HCT116 (cell line): Measurements from ENCODE around the gene PCP4. TPM values are rescaled to one million over a fixed set of nuclear protein-coding genes. Genes with fewer than 3 reads are reported as not detected.

Source experiments
- ATAC-seq: fragments of 200-7000 bp; cut with Tn5 transposase; 2 replicates; pipeline ENCODE4 v1.9.1; 2020; ENCODE audit warnings: mild to moderate bottlenecking, moderate library complexity
- BruUV-seq: library from RNA; stranded (reverse); fragments of 400-500 nt; replicated peaks from 2 replicates; lab custom pipeline; 2021; lab: Mats Ljungman, UMichigan
- CTCF ChIA-PET: fragments of 300-600 bp; sonication (Branson Sonifier 250); formaldehyde crosslinking; loops from one replicate; lab custom pipeline; 2021; ENCODE audit warnings: antibody characterized with exemption; lab: Charles Lee
- POLR2A ChIA-PET: fragments of 300-600, 350-600 bp; sonication (Branson Sonifier 250); formaldehyde crosslinking; loops from one replicate; lab custom pipeline; 2021; ENCODE audit warnings: antibody characterized with exemption; lab: Charles Lee
- RAD21 ChIA-PET, 2 experiments: fragments of 300-600 bp; sonication (Branson Sonifier 250); formaldehyde crosslinking; loops; one replicate each; lab custom pipeline; 2023; ENCODE audit warnings: low total read pairs in 2 of 2; ENCODE audit not compliant: uncharacterized antibody in 2 of 2, unreplicated experiment in 2 of 2, low non-redundant PET in 1 of 2; lab: Charles Lee
- DNase-seq: peaks from one replicate; pipeline ENCODE4 v3.0.0-alpha.2; 2010; ENCODE audit warnings: low read depth, low spot score
- H2AFZ ChIP-seq: fragments of 200-600 bp; shearing (Covaris generic), sonication (generic); 2 replicates; pipeline ENCODE4 v1.6.1; 2017; ENCODE audit warnings: low read depth, mixed run types, mixed read lengths, antibody characterized with exemption, low read length; ENCODE audit not compliant: poor library complexity, severe bottlenecking
- H3K27ac ChIP-seq: 2 replicates; pipeline ENCODE4 v1.5.1; 2012; ENCODE audit warnings: low read depth, low read length
- H3K27me3 ChIP-seq: fragments of 200-600 bp; sonication (generic); 2 replicates; pipeline ENCODE4 v1.6.1; 2016; ENCODE audit warnings: mixed run types, low read length, mixed read lengths; ENCODE audit not compliant: insufficient read depth
- H3K36me3 ChIP-seq, 2 experiments: fragments of 200-500 bp in 1 of 2; fragments of 200-600 bp in 1 of 2; sonication (Bioruptor generic) in 1 of 2; sonication (generic) in 1 of 2; 2 replicates each; pipeline versions ENCODE4 v1.5.1 to v1.6.1; 2014 to 2016; ENCODE audit warnings: low read length in 2 of 2, inconsistent platforms in 1 of 2, mixed read lengths in 1 of 2, mixed run types in 1 of 2; ENCODE audit not compliant: insufficient read depth in 2 of 2, control insufficient read depth in 1 of 2
- H3K4me1 ChIP-seq, 2 experiments: fragments of 200-600 bp in 1 of 2; sonication (generic) in 1 of 2; 2 replicates each; pipeline versions ENCODE4 v1.5.1 to v1.6.1; 2012 to 2017; ENCODE audit warnings: low read length in 2 of 2, inconsistent platforms in 1 of 2, mild to moderate bottlenecking in 1 of 2, mixed read lengths in 1 of 2, mixed run types in 1 of 2, moderate library complexity in 1 of 2; ENCODE audit not compliant: insufficient read depth in 2 of 2, control insufficient read depth in 1 of 2
- H3K4me2 ChIP-seq: fragments of 200-600 bp; sonication (generic); 2 replicates; pipeline ENCODE4 v1.6.1; 2017; ENCODE audit warnings: mixed run types, low read length, mixed read lengths
- H3K4me3 ChIP-seq, 2 experiments: fragments of 200-600 bp in 1 of 2; sonication (generic) in 1 of 2; replicated peaks in 1 of 2; 2 replicates each; pipeline ENCODE4 v1.5.1; 2011 to 2016; ENCODE audit warnings: low read length in 2 of 2, control low read depth in 1 of 2, low read depth in 1 of 2, mild to moderate bottlenecking in 1 of 2, mixed read lengths in 1 of 2, mixed run types in 1 of 2
- H3K79me2 ChIP-seq: fragments of 200-600 bp; sonication (generic); 2 replicates; pipeline ENCODE4 v1.6.1; 2017; ENCODE audit warnings: mild to moderate bottlenecking, mixed run types, low read length, moderate library complexity, mixed read lengths; ENCODE audit not compliant: insufficient read depth
- H3K9ac ChIP-seq: fragments of 200-600 bp; sonication (generic); 2 replicates; pipeline ENCODE4 v1.6.1; 2016; ENCODE audit warnings: low read length, mixed read lengths
- H3K9me2 ChIP-seq: fragments of 200-600 bp; sonication (generic), shearing (Covaris generic); 2 replicates; pipeline ENCODE4 v1.6.1; 2017; ENCODE audit warnings: mixed run types, mild to moderate bottlenecking, moderate library complexity; ENCODE audit not compliant: insufficient read depth
- H3K9me3 ChIP-seq, 2 experiments: fragments of 200-500 bp in 1 of 2; fragments of 200-600 bp in 1 of 2; sonication (Bioruptor generic) in 1 of 2; sonication (generic) in 1 of 2; 2 replicates each; pipeline ENCODE4 v1.6.1; 2014 to 2017; ENCODE audit warnings: low read length in 2 of 2, mixed read lengths in 2 of 2, inconsistent platforms in 1 of 2, low read depth in 1 of 2, mild to moderate bottlenecking in 1 of 2, mixed run types in 1 of 2, moderate library complexity in 1 of 2; ENCODE audit not compliant: control insufficient read depth in 1 of 2, insufficient read depth in 1 of 2
- H4K20me1 ChIP-seq: fragments of 200-600 bp; sonication (generic), shearing (Covaris generic); 2 replicates; pipeline ENCODE4 v1.6.1; 2017; ENCODE audit warnings: mixed run types, mild to moderate bottlenecking, moderate library complexity; ENCODE audit not compliant: insufficient read depth
- CTCF ChIP-seq, 3 experiments: fragments of 200-600 bp in 1 of 3; sonication (generic) in 1 of 3; IDR thresholded peaks in 2 of 3; conservative IDR thresholded peaks in 1 of 3; 2 replicates each; pipeline ENCODE4 v1.5.1; 2012 to 2017; ENCODE audit warnings: low read depth in 2 of 3, low read length in 2 of 3, antibody characterized with exemption in 1 of 3, borderline replicate concordance in 1 of 3, control low read depth in 1 of 3, mild to moderate bottlenecking in 1 of 3, mixed read lengths in 1 of 3, mixed run types in 1 of 3, moderate library complexity in 1 of 3; ENCODE audit not compliant: insufficient read depth in 1 of 3
- EGR1 ChIP-seq: IDR thresholded peaks from 2 replicates; pipeline ENCODE4 v1.6.1; 2012; ENCODE audit warnings: low read depth
- EZH2 ChIP-seq: fragments of 200-600 bp; sonication (generic); IDR thresholded peaks from 2 replicates; pipeline ENCODE4 v1.6.1; 2017; ENCODE audit warnings: antibody characterized with exemption, mixed run types
- JUND ChIP-seq: IDR thresholded peaks from 2 replicates; pipeline ENCODE4 v1.6.1; 2012
- MAX ChIP-seq: IDR thresholded peaks from 2 replicates; pipeline ENCODE4 v1.6.1; 2012
- POLR2A ChIP-seq: IDR thresholded peaks from 2 replicates; pipeline ENCODE4 v1.7.0; 2011; ENCODE audit warnings: borderline replicate concordance; ENCODE audit not compliant: insufficient read depth, insufficient read length; ENCODE audit errors: extremely low read depth
- SIN3A ChIP-seq: IDR thresholded peaks from 2 replicates; pipeline ENCODE4 v1.6.1; 2012; ENCODE audit warnings: low read depth
- TCF7L2 ChIP-seq: IDR thresholded peaks from 2 replicates; pipeline ENCODE4 v1.7.0; 2011; ENCODE audit warnings: borderline replicate concordance, inconsistent platforms; ENCODE audit not compliant: insufficient read depth, insufficient read length; ENCODE audit errors: extremely low read depth
- ZNF274 ChIP-seq: fragments of 200-500 bp; sonication (Bioruptor generic); IDR thresholded peaks from 2 replicates; pipeline ENCODE4 v1.6.1; 2014; ENCODE audit warnings: mild to moderate bottlenecking, low read depth, low read length, inconsistent platforms
- intact Hi-C: fragments of 100-400 bp; cut with micrococcal nuclease; formaldehyde crosslinking; loops from 2 replicates; pipeline ENCODE4 v1.10.0; 2022
- total RNA-seq: library from RNA; stranded (reverse); gene quantifications from one replicate; pipeline ENCODE4 v1.2.1, GENCODE V29; 2021; ENCODE audit not compliant: unreplicated experiment

Gene PCP4
- total RNA-seq, 1 experiment from 2014 or later = not detected

GRCh38 chr21:39843916-39844315 is 23.3 kb upstream of the PCP4 start:
- H2AFZ ChIP-seq = no peak overlapping the region
- ChIA-PET POLR2A (no interaction called here), RAD21 (no interaction called here), CTCF (no interaction called here)
- no peak for TF ChIP-seq EZH2
- TF ChIP-seq ZNF274 = no peak
- TF ChIP-seq JUND = no peak
- no peak for TF ChIP-seq TCF7L2
- TF ChIP-seq CTCF (IDR thresholded peaks at IDR 0.05 in 2 of 3, conservative IDR thresholded peaks at IDR 0.05 in 1 of 3; ENCODE audit: borderline replicate concordance in 1 of 3, insufficient read depth in 1 of 3, low read depth in 2 of 3, low read length in 2 of 3) = no peak
- TF ChIP-seq POLR2A = no peak
- no peak for TF ChIP-seq EGR1
- TF ChIP-seq MAX = no peak
- no peak for TF ChIP-seq SIN3A
- no peaks in the 10 kb centered on the region for H3K36me3 ChIP-seq
- no peaks in the 10 kb centered on the region for H3K27me3 ChIP-seq
- no peak overlapping the region for H3K4me2 ChIP-seq
- H3K9me2 ChIP-seq = no peaks in the 10 kb centered on the region
- H3K27ac ChIP-seq = no peak overlapping the region
- peaks cover 0 to 4% of the 10 kb centered on the region in 2 experiments; a peak in 1 of 4 replicates for H3K9me3 ChIP-seq
- H3K79me2 ChIP-seq = no peaks in the 10 kb centered on the region
- no TSS peak for BruUV-seq
- H3K4me1 ChIP-seq = no peaks in the 10 kb centered on the region; a peak in 1 of 4 replicates
- DNase-seq = no peak
- H3K4me3 ChIP-seq = no peak overlapping the region
- ATAC-seq = no peak
- intact Hi-C loops = no loop called here
- H3K9ac ChIP-seq = no peak overlapping the region
- no peaks in the 10 kb centered on the region for H4K20me1 ChIP-seq
